Activated CD4-positive, alpha-beta memory T cell treated with anti-CD3 and anti-CD28 coated beads for 36 hours (primary cell): ENCODE data around the gene TTLL11. TPM values are rescaled to one million over a fixed set of nuclear protein-coding genes. Genes with fewer than 3 reads are reported as not detected.

Source experiments
- CTCF ChIA-PET: fragments of 350-600 bp; sonication (Branson Sonifier 250); formaldehyde crosslinking; loops from one replicate; lab custom pipeline; 2021; ENCODE audit warnings: antibody characterized with exemption, inconsistent platforms; lab: Charles Lee
- POLR2A ChIA-PET: fragments of 350-600 bp; sonication (Branson Sonifier 250); formaldehyde crosslinking; loops from one replicate; lab custom pipeline; 2021; ENCODE audit warnings: antibody characterized with exemption; lab: Charles Lee
- DNase-seq: peaks from one replicate; pipeline ENCODE4 v3.0.0-alpha.2; 2020
- H3K27ac Mint-ChIP-seq: one replicate; pipeline ENCODE4 v1.8.0; 2021; ENCODE audit warnings: mixed read lengths
- H3K27me3 Mint-ChIP-seq: one replicate; pipeline ENCODE4 v1.8.0; 2021; ENCODE audit warnings: mixed read lengths
- H3K36me3 Mint-ChIP-seq: one replicate; pipeline ENCODE4 v1.8.0; 2021; ENCODE audit warnings: mixed read lengths
- H3K4me1 Mint-ChIP-seq: one replicate; pipeline ENCODE4 v1.8.0; 2021; ENCODE audit warnings: low read depth, mixed read lengths
- H3K4me3 Mint-ChIP-seq: one replicate; pipeline ENCODE4 v1.8.0; 2021; ENCODE audit warnings: mild to moderate bottlenecking, mixed read lengths
- H3K9me3 Mint-ChIP-seq: one replicate; pipeline ENCODE4 v1.8.0; 2021; ENCODE audit warnings: mixed read lengths
- intact Hi-C: fragments of 100-400 bp; cut with micrococcal nuclease; formaldehyde crosslinking; loops from one replicate; pipeline ENCODE4 v1.15.1; 2023
- total RNA-seq, 2 experiments: library from RNA; stranded (reverse); gene quantifications; one replicate each; pipeline ENCODE4 v1.2.3, GENCODE V29; 2021

The TTLL11 gene
- total RNA-seq, 2 experiments from 2014 or later: 0.97 TPM

- no peak for DNase-seq
- Mint-ChIP-seq H3K27me3 (no peaks in the 10 kb centered on the region), H3K27ac (no peak overlapping the region), H3K4me1 (no peaks in the 10 kb centered on the region), H3K4me3 (no peak overlapping the region), H3K36me3 (no peaks in the 10 kb centered on the region), H3K9me3 (no peaks in the 10 kb centered on the region)
- intact Hi-C loops: no loop called here
- CTCF ChIA-PET: no interaction called here
- POLR2A ChIA-PET: no interaction called here
These were observed 142.2 kb downstream of the TTLL11 start for GRCh38 chr9:121950866-121951265.

GRCh38 chr9:121950441-121950840 lies 142.7 kb downstream of the TTLL11 start:
- Mint-ChIP-seq H3K27ac (no peak overlapping the region), H3K27me3 (no peaks in the 10 kb centered on the region), H3K4me1 (no peaks in the 10 kb centered on the region), H3K4me3 (no peak overlapping the region), H3K9me3 (no peaks in the 10 kb centered on the region), H3K36me3 (no peaks in the 10 kb centered on the region)
- intact Hi-C loops: no loop called here
- POLR2A ChIA-PET: no interaction called here
- CTCF ChIA-PET: no interaction called here
- no peak for DNase-seq

GRCh38 chr9:121949766-121950165 lies 143.3 kb downstream of the TTLL11 start:
- POLR2A ChIA-PET: no interaction called here
- Mint-ChIP-seq H3K9me3 (no peaks in the 10 kb centered on the region), H3K4me1 (no peaks in the 10 kb centered on the region)

GRCh38 chr9:121949364-121949763 lies 143.7 kb downstream of the TTLL11 start:
- Mint-ChIP-seq H3K4me3 (no peak overlapping the region), H3K27me3 (no peaks in the 10 kb centered on the region), H3K27ac (no peak overlapping the region), H3K4me1 (no peaks in the 10 kb centered on the region), H3K9me3 (no peaks in the 10 kb centered on the region), H3K36me3 (no peaks in the 10 kb centered on the region)
- intact Hi-C loops: no loop called here
- no peak for DNase-seq
- ChIA-PET POLR2A (no interaction called here), CTCF (no interaction called here)

More at GRCh38 chr9:121949766-121950165, 143.3 kb downstream of the TTLL11 start:
- intact Hi-C loops: no loop called here
- CTCF ChIA-PET: no interaction called here
- Mint-ChIP-seq H3K4me3 (no peak overlapping the region), H3K36me3 (no peaks in the 10 kb centered on the region), H3K27me3 (no peaks in the 10 kb centered on the region), H3K27ac (no peak overlapping the region)
- DNase-seq: no peak

GRCh38 chr9:121947775-121948174 lies 145.3 kb downstream of the TTLL11 start:
- DNase-seq: no peak
- Mint-ChIP-seq H3K9me3 (no peaks in the 10 kb centered on the region), H3K27ac (no peak overlapping the region), H3K4me3 (no peak overlapping the region), H3K4me1 (no peaks in the 10 kb centered on the region), H3K36me3 (no peaks in the 10 kb centered on the region), H3K27me3 (no peaks in the 10 kb centered on the region)
- CTCF ChIA-PET: no interaction called here
- POLR2A ChIA-PET: no interaction called here
- intact Hi-C loops: no loop called here

GRCh38 chr9:121946465-121946864 lies 146.6 kb downstream of the TTLL11 start:
- no peak overlapping the region for H3K27ac Mint-ChIP-seq
- no peaks in the 10 kb centered on the region for H3K36me3 Mint-ChIP-seq
- POLR2A ChIA-PET: no interaction called here
- H3K4me1 Mint-ChIP-seq: no peaks in the 10 kb centered on the region
- no peak overlapping the region for H3K4me3 Mint-ChIP-seq
- no peaks in the 10 kb centered on the region for H3K27me3 Mint-ChIP-seq
- no peaks in the 10 kb centered on the region for H3K9me3 Mint-ChIP-seq
- CTCF ChIA-PET: interaction anchor here (0.6 kb wide), 1 partner anchor 404 kb away, joined by 3 read pairs; no protein-coding TSS in a partner anchor
- intact Hi-C loops: no loop called here
- DNase-seq: no peak

- Mint-ChIP-seq H3K9me3 (no peaks in the 10 kb centered on the region), H3K36me3 (no peaks in the 10 kb centered on the region), H3K4me3 (no peak overlapping the region), H3K27me3 (no peaks in the 10 kb centered on the region), H3K27ac (no peak overlapping the region), H3K4me1 (no peaks in the 10 kb centered on the region)
- ChIA-PET CTCF (no interaction called here), POLR2A (no interaction called here)
- intact Hi-C loops: no loop called here
- DNase-seq: no peak
These were observed 147.3 kb downstream of the TTLL11 start for GRCh38 chr9:121945849-121946248.

- DNase-seq: no peak
- Mint-ChIP-seq H3K9me3 (no peaks in the 10 kb centered on the region), H3K4me3 (no peak overlapping the region), H3K27me3 (no peaks in the 10 kb centered on the region), H3K27ac (no peak overlapping the region), H3K36me3 (no peaks in the 10 kb centered on the region), H3K4me1 (no peaks in the 10 kb centered on the region)
- ChIA-PET CTCF (no interaction called here), POLR2A (no interaction called here)
- intact Hi-C loops: no loop called here
These were observed 147.8 kb downstream of the TTLL11 start for GRCh38 chr9:121945281-121945680.

GRCh38 chr9:121944711-121945191 lies 148.4 kb downstream of the TTLL11 start:
- Mint-ChIP-seq H3K27me3 (no peaks in the 10 kb centered on the region), H3K27ac (no peak overlapping the region), H3K9me3 (no peaks in the 10 kb centered on the region), H3K4me3 (no peak overlapping the region), H3K36me3 (no peaks in the 10 kb centered on the region), H3K4me1 (no peaks in the 10 kb centered on the region)
- DNase-seq: no peak
- POLR2A ChIA-PET: no interaction called here
- CTCF ChIA-PET: no interaction called here
- intact Hi-C loops: no loop called here

GRCh38 chr9:121943463-121943862 lies 149.6 kb downstream of the TTLL11 start:
- Mint-ChIP-seq H3K4me3 (no peak overlapping the region), H3K4me1 (no peaks in the 10 kb centered on the region), H3K27ac (no peak overlapping the region), H3K9me3 (no peaks in the 10 kb centered on the region), H3K27me3 (no peaks in the 10 kb centered on the region), H3K36me3 (no peaks in the 10 kb centered on the region)
- ChIA-PET CTCF (no interaction called here), POLR2A (no interaction called here)
- intact Hi-C loops: no loop called here
- DNase-seq: no peak

GRCh38 chr9:121942866-121943382 lies 150.2 kb downstream of the TTLL11 start:
- no peak overlapping the region for H3K27ac Mint-ChIP-seq
- no peaks in the 10 kb centered on the region for H3K27me3 Mint-ChIP-seq
- DNase-seq: no peak
- H3K4me1 Mint-ChIP-seq: no peaks in the 10 kb centered on the region
- ChIA-PET POLR2A (no interaction called here), CTCF (no interaction called here)
- intact Hi-C loops: no loop called here
- H3K9me3 Mint-ChIP-seq: no peaks in the 10 kb centered on the region
- no peaks in the 10 kb centered on the region for H3K36me3 Mint-ChIP-seq
- H3K4me3 Mint-ChIP-seq: no peak overlapping the region

GRCh38 chr9:121942313-121942712 lies 150.8 kb downstream of the TTLL11 start:
- no peaks in the 10 kb centered on the region for H3K9me3 Mint-ChIP-seq
- no peaks in the 10 kb centered on the region for H3K36me3 Mint-ChIP-seq
- no peaks in the 10 kb centered on the region for H3K27me3 Mint-ChIP-seq
- H3K4me1 Mint-ChIP-seq: no peaks in the 10 kb centered on the region
- ChIA-PET CTCF (no interaction called here), POLR2A (no interaction called here)
- intact Hi-C loops: no loop called here
- H3K4me3 Mint-ChIP-seq: no peak overlapping the region
- H3K27ac Mint-ChIP-seq: no peak overlapping the region
- no peak for DNase-seq

GRCh38 chr9:121939643-121940042 lies 153.5 kb downstream of the TTLL11 start:
- no peak overlapping the region for H3K27ac Mint-ChIP-seq
- H3K4me3 Mint-ChIP-seq: no peak overlapping the region
- H3K36me3 Mint-ChIP-seq: no peaks in the 10 kb centered on the region
- DNase-seq: no peak
- intact Hi-C loops: no loop called here
- H3K9me3 Mint-ChIP-seq: no peaks in the 10 kb centered on the region
- POLR2A ChIA-PET: no interaction called here
- CTCF ChIA-PET: interaction anchor here (0.6 kb wide), 1 partner anchor 74 kb away, joined by 5 read pairs; no protein-coding TSS in a partner anchor
- no peaks in the 10 kb centered on the region for H3K27me3 Mint-ChIP-seq
- no peaks in the 10 kb centered on the region for H3K4me1 Mint-ChIP-seq
